Caco-2 (cell line): ENCODE data around the gene CD81. TPM values are rescaled to one million over a fixed set of nuclear protein-coding genes. Genes with fewer than 3 reads are reported as not detected.

ENCODE experiments used
- BruUV-seq: library from RNA; stranded (reverse); fragments of 400-500 nt; replicated peaks from 2 replicates; lab custom pipeline; 2021; lab: Mats Ljungman, UMichigan
- CTCF ChIA-PET: fragments of 300-600 bp; sonication (Branson Sonifier 250); formaldehyde crosslinking; loops from one replicate; lab custom pipeline; 2022; ENCODE audit warnings: antibody characterized with exemption; lab: Charles Lee
- POLR2A ChIA-PET: fragments of 300-600 bp; sonication (Branson Sonifier 250); formaldehyde crosslinking; loops from one replicate; lab custom pipeline; 2022; ENCODE audit warnings: antibody characterized with exemption; lab: Charles Lee
- DNase-seq, 2 experiments: peaks; one replicate each; pipeline versions ENCODE4 v3.0.0 to v3.0.0-alpha.2; 2020 to 2022
- H3K27me3 ChIP-seq: replicated peaks from 2 replicates; pipeline ENCODE4 v1.6.0; 2011; ENCODE audit warnings: low read length; ENCODE audit not compliant: control insufficient read depth, insufficient read depth
- H3K36me3 ChIP-seq: 2 replicates; pipeline ENCODE4 v1.5.1; 2011; ENCODE audit warnings: low read length; ENCODE audit not compliant: control insufficient read depth, insufficient read depth
- H3K4me1 ChIP-seq: fragments of 250-450 bp; sonication (Bioruptor Pico); 2 replicates; pipeline ENCODE4 v1.5.1; 2020; ENCODE audit warnings: mild to moderate bottlenecking
- H3K4me3 ChIP-seq: 2 replicates; pipeline ENCODE4 v1.5.1; 2011; ENCODE audit warnings: low read depth, mild to moderate bottlenecking, control low read depth, low read length
- H3K9me3 ChIP-seq: fragments of 250-450 bp; sonication (Bioruptor Pico); 2 replicates; pipeline ENCODE4 v1.5.1; 2020; ENCODE audit warnings: mild to moderate bottlenecking, moderate library complexity
- H3K27ac Mint-ChIP-seq: one replicate; pipeline ENCODE4 v1.8.0; 2022; ENCODE audit warnings: mixed read lengths; ENCODE audit not compliant: unreplicated experiment
- H3K27me3 Mint-ChIP-seq: one replicate; pipeline ENCODE4 v1.8.0; 2022; ENCODE audit warnings: mixed read lengths; ENCODE audit not compliant: insufficient read depth, unreplicated experiment
- H3K36me3 Mint-ChIP-seq: one replicate; pipeline ENCODE4 v1.8.0; 2022; ENCODE audit warnings: mild to moderate bottlenecking, mixed read lengths; ENCODE audit not compliant: insufficient read depth, unreplicated experiment
- H3K4me1 Mint-ChIP-seq: one replicate; pipeline ENCODE4 v1.8.0; 2022; ENCODE audit warnings: low read depth, mixed read lengths; ENCODE audit not compliant: unreplicated experiment
- H3K4me3 Mint-ChIP-seq: one replicate; pipeline ENCODE4 v1.8.0; 2022; ENCODE audit warnings: mild to moderate bottlenecking, moderate library complexity, mixed read lengths; ENCODE audit not compliant: unreplicated experiment
- H3K9me3 Mint-ChIP-seq: one replicate; pipeline ENCODE4 v1.8.0; 2022; ENCODE audit warnings: mixed read lengths; ENCODE audit not compliant: unreplicated experiment
- intact Hi-C: fragments of 100-400 bp; cut with micrococcal nuclease; formaldehyde crosslinking; loops from one replicate; pipeline ENCODE4 v1.10.0; 2022; ENCODE audit not compliant: unreplicated experiment
- total RNA-seq: library from RNA; stranded (reverse); gene quantifications from 2 replicates; pipeline ENCODE4 v1.2.3, GENCODE V29; 2022
- TF ChIP-seq, protein P1 (sequence below), 2 experiments: fragments of 200-600 bp in 1 of 2; IDR thresholded peaks; 1 replicate in 1 of 2; 2 replicates in 1 of 2; pipeline versions ENCODE4 v1.5.1 to v1.8.0; 2011 to 2022; ENCODE audit warnings: antibody characterized with exemption in 1 of 2, control low read depth in 1 of 2, inconsistent platforms in 1 of 2, low read depth in 1 of 2, low read length in 1 of 2, mild to moderate bottlenecking in 1 of 2, moderate library complexity in 1 of 2; ENCODE audit not compliant: insufficient read depth in 1 of 2, severe bottlenecking in 1 of 2, unreplicated experiment in 1 of 2

CD81 gene
- total RNA-seq, 1 experiment from 2014 or later, result 412 TPM

DNA sequence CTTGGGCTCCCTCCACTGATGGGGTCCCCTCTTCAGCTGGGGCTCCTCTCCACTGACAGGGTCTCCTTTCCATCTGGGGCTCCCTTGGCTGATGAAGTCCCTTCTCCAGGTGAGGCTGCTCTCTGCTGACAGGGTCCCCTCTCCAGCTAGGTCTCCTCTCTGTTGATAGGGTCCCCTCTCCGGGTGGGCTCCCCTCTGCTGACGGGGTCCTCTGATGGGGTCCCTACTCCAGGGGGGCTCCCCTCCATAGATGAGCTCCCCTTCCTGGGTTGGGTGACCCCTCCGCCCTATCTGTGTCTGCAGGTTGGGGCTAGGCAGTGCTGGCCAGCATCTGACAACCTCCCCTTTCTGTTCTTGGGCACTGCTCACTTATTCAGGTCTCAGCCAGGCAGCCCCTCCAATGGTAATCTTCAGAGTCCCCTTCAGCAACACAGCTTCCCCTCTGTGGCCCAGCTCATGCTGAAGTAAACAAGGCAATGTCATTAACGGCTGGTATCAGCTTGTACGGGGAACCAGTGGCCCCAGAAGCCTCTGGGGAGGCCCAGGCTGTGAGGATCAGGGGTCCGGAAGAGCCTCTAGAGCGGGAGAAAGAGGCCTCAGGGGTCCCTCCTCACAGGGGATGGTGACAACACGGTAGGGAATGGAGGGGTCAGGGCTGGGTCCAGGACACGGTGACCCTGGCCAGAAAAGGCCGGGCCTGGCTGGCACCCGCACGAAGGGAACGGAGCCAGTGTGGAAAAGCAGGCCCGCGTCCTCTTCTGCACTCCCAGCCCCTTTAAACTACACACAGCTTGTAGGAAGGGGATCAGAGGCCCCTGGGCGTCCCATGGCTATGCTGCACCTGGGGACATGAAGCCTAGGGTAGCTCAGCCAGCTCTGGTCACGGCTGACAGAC lies 9.6 kb upstream of the CD81 start:
- H3K27me3 ChIP-seq, result no peaks in the 10 kb centered on the region

DNA sequence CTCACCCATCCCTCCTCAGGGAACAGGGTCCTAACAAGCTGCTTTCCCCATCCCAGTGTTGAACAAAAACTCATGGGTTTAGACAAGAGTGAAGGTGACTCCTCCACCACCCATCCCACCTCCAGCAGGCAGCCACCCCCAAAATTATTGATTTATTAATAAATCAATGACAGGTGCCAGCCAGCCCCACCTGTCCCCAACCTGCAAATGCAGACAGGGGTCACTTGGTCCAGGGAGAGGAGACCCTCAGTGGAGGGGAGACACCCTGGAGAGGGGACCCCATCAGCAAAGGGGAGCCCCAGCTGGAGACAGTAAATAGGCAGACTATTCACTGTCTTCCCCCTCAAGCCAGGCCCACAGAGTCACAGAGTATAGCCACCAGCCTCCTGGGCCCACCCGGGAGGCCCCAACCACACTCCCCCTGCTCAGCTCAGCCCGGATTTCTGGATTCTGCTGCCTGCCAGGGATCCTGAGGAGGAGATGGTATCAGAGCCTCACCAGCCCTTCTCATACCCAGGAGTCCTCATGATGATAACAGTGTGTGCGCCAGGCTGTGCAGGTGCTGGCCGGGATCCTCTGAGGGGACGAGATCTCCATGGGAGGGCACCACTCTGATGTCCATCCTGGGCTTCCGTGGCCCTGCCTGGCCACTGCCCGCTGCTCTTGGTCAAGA lies 8.8 kb upstream of the CD81 start:
- Mint-ChIP-seq H3K27me3 (no peaks in the 10 kb centered on the region), H3K4me1 (no peaks in the 10 kb centered on the region), H3K36me3 (no peaks in the 10 kb centered on the region), H3K4me3 (no peak overlapping the region), H3K27ac (no peak overlapping the region), H3K9me3 (no peaks in the 10 kb centered on the region)
- Histone ChIP-seq H3K4me1 (no peaks in the 10 kb centered on the region), H3K4me3 (no peak overlapping the region), H3K9me3 (no peaks in the 10 kb centered on the region), H3K27me3 (no peaks in the 10 kb centered on the region), H3K36me3 (no peaks in the 10 kb centered on the region)
- BruUV-seq, result no TSS peak
- CTCF ChIA-PET, result no interaction called here
- TF ChIP-seq, protein P1, sequence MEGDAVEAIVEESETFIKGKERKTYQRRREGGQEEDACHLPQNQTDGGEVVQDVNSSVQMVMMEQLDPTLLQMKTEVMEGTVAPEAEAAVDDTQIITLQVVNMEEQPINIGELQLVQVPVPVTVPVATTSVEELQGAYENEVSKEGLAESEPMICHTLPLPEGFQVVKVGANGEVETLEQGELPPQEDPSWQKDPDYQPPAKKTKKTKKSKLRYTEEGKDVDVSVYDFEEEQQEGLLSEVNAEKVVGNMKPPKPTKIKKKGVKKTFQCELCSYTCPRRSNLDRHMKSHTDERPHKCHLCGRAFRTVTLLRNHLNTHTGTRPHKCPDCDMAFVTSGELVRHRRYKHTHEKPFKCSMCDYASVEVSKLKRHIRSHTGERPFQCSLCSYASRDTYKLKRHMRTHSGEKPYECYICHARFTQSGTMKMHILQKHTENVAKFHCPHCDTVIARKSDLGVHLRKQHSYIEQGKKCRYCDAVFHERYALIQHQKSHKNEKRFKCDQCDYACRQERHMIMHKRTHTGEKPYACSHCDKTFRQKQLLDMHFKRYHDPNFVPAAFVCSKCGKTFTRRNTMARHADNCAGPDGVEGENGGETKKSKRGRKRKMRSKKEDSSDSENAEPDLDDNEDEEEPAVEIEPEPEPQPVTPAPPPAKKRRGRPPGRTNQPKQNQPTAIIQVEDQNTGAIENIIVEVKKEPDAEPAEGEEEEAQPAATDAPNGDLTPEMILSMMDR (IDR thresholded peaks at IDR 0.05; ENCODE audit: insufficient read depth in 1 of 2, low read depth in 1 of 2, low read length in 1 of 2, severe bottlenecking in 1 of 2, unreplicated experiment in 1 of 2), result no peak
- POLR2A ChIA-PET, result no interaction called here
- peak in 1 of 2 experiments; percentile 32 for DNase-seq
- intact Hi-C loops, result no loop called here

More for the DNA sequence above, 9.6 kb upstream of the CD81 start:
- no TSS peak for BruUV-seq
- DNase-seq, result no peak
- ChIA-PET POLR2A (interaction anchor here (0.9 kb wide), 1 partner anchor 9 kb away, joined by 6 read pairs; the partner anchor contains the start of gene CD81), CTCF (no interaction called here)
- Histone ChIP-seq H3K4me1 (no peaks in the 10 kb centered on the region), H3K4me3 (no peak overlapping the region), H3K9me3 (no peaks in the 10 kb centered on the region), H3K36me3 (no peaks in the 10 kb centered on the region)
- no peaks in the 10 kb centered on the region for H3K36me3 Mint-ChIP-seq
- H3K4me1 Mint-ChIP-seq, result no peaks in the 10 kb centered on the region
- TF ChIP-seq, protein P1 (IDR thresholded peaks at IDR 0.05; ENCODE audit: insufficient read depth in 1 of 2, low read depth in 1 of 2, low read length in 1 of 2, severe bottlenecking in 1 of 2, unreplicated experiment in 1 of 2), result no peak
- H3K27ac Mint-ChIP-seq, result no peak overlapping the region
- no peaks in the 10 kb centered on the region for H3K9me3 Mint-ChIP-seq
- intact Hi-C loops, result no loop called here
- no peaks in the 10 kb centered on the region for H3K27me3 Mint-ChIP-seq
- no peak overlapping the region for H3K4me3 Mint-ChIP-seq

DNA sequence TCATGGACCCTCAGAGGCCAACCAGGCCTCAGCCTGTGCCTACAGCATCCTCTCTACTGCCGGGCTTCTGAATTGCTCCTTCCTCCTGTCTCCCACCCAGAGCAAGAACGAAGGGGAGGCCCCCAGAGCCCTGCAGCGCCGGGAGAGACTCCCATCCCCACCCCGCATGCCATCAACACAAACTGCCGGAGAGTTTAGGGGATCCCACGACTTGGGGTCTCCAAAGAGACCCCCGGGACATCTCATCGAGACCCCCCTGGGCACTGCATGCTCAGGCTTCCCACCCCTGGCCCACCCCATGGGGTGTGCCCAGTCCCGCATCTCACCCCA lies 8.3 kb upstream of the CD81 start:
- BruUV-seq, result no TSS peak
- no peaks in the 10 kb centered on the region for H3K4me1 ChIP-seq
- DNase-seq, result no peak
- intact Hi-C loops, result no loop called here
- H3K27me3 Mint-ChIP-seq, result no peaks in the 10 kb centered on the region
- no peak overlapping the region for H3K4me3 Mint-ChIP-seq
- ChIA-PET CTCF (no interaction called here), POLR2A (no interaction called here)
- H3K27ac Mint-ChIP-seq, result no peak overlapping the region
- H3K9me3 Mint-ChIP-seq, result no peaks in the 10 kb centered on the region
- no peaks in the 10 kb centered on the region for H3K36me3 ChIP-seq
- no peaks in the 10 kb centered on the region for H3K4me1 Mint-ChIP-seq
- no peaks in the 10 kb centered on the region for H3K9me3 ChIP-seq
- no peak overlapping the region for H3K4me3 ChIP-seq
- H3K36me3 Mint-ChIP-seq, result no peaks in the 10 kb centered on the region
- H3K27me3 ChIP-seq, result no peaks in the 10 kb centered on the region
- TF ChIP-seq, protein P1 (IDR thresholded peaks at IDR 0.05; ENCODE audit: insufficient read depth in 1 of 2, low read depth in 1 of 2, low read length in 1 of 2, severe bottlenecking in 1 of 2, unreplicated experiment in 1 of 2), result no peak
